ENCODE data around the gene TEPSIN.
"Not testable (repeated sequence)": the region's sequence is repeated elsewhere in the genome, so short reads cannot be mapped to it uniquely, and the experiment has no call there.

The TEPSIN gene

DNA sequence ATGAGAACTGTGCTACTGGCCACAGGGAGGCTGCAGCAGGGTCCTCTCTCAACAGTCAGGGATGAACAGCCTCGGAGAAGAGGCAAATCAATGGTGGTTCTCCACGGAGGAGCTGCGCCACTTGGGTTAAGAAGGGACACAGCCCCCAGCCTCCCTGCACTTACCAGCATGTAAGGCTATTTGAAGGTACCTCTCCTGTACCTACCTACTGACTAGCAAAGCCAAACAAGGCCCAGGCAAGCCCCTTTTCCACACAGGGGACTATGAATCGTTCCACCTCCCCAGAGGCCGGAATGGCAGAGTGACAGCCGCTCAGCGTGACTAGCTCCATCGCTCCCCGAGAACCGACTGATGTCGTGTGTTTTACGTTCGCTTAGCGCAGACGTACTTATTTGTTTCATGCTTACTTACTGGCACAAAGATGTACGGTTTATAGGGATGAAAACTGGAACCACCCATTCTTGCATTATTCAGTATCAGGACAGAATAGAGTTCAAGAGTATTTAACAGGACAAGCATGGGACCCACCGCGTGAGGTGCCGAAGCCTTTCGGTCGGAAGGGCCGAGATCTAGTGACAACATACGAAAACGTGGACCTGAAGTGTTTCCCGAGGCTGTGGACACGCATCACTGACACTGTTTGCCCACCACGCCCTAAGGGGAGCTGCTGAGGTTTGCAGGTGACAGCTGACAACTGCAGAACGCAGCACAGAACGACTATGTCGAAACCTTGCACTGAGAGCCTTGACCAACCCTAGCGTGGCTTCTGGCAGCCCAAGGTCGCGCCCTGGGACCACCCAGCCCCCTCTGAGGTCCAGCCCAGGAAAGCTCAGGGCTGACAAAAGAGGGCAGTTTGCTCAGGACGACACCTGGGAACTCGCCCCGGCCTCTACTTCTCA lies 1.0 kb downstream of the TEPSIN start:
- DNase-seq: no peak

DNA sequence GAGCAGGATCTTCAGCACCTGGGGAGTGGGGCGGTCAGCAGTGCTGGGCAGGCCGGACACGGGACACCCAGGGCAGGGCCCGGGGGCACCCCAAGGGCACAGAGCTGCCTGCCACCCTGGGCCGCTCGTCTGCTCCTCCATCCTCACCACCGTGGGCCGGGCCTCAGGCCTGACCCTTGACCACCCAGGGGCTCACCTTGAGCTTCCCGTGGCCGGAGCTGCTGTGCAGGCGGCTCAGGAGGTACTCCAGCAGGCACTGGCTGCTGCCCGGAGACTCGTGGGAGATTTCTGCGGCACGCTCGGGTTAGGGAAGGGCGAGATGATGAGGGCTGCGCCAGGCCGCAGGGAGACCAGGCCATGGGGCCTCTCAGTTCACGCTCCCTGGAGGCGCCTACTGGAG lies 2.1 kb downstream of the TEPSIN start:
- no peak for DNase-seq

DNA sequence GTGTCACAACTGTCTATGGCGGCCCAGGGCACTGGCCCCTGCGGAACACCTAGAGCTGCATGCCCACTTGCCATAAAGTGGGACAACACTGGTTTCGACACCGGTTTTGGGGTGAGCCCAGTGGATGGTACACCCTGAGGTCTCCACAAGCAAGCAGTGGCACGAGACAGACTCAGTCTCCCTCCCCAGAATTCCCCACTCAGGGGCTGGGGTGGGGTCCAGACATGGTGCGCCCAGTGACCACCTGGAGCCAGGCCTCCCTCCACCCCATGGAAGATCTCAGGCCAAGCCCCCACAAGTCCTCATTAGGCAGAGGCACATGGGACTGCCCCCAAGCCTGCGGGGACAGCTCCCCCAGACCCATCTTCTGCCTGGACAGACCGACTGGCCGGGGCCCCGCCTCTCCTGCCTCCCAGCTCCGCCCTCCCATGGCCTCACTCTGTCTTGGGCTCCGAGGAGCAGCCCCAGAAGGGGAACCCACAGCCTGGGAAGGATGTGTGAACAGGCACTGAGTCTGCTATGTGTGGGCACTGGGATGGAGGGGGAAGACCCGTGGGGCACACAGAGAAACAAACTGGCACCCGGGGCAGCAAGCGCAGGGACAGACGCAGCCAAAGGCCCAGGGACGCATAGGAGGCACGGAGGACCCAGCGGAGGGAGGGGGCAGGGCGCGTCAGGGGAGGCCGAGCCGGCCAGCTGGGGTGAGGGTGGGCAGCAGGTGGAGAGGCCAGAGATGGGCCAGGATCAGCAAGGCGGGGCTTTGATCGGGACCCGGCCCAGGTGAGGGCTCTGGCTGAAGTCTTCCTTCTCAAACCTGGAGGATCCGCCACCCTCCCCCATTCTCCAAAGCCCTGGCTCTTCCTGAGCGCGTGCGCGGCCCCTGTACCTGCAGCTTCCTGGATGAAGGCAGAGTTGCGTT lies 2.8 kb downstream of the TEPSIN start:
- no peak for DNase-seq

DNA sequence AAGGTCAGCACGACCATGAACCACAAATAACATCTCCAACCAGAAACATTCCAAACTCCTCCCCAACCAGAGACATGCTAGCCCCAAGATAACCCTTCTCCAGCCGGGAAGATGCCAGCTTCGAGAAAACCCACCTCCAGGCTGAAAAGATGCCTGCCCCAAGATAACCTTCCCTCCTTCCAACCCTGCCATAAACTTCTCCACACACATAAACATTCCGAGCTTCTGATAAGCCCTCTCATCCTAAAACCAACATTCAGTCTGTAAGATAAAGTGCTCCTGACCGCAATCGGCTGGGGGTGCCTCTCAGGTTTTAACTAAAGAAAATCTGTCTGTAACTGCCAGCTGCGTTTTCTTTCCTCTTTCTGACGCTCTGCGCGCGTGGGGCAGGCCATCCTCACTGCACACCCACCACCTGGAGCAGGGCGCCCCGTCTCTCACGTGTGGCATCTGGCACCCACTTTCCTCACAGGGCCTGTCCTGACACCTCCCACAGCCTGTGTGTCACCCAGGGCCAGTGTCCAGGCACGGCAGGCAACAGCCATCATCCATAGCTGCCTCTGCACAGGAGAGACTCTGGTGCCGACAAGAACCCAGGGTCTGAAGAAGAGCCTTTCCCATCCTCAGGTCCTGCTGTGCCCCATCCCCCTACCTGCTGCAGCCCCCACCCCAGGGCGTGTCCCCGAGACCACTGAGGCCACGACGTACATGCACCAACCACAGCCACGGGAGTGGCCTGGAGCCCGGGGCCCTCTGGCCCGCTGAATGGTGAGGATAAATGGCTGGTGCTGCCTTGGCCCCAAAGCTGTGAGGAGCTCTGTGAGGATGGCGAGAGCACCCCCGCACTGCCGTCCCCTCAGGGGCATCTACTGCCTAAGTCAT lies 3.7 kb downstream of the TEPSIN start:
- no peak for DNase-seq

- no peak for DNase-seq
These were observed 4.4 kb downstream of the TEPSIN start for GRCh38 chr17:81234506-81234855.

- DNase-seq: no peak
These were observed 4.9 kb downstream of the TEPSIN start for GRCh38 chr17:81233811-81234505.

DNA sequence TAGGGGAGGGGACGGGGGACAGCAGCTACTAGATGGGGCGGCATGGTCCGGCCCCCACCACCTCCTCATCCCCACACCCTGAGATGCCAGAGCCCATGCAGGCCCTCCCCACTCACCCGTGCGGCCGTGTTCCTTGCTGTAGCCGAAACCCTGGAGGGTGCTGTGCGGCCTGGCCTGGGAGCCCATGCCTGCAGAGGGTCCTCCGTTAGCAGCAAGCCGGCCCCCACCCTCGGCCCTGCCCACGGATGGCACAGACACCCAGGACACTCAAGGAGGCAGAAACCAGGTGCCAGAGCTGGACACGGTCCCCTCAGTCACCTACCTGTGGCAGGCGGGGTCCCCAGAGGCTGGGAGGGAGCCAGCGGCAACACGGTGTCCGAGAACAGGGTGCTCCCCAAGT lies 5.5 kb downstream of the TEPSIN start:
- DNase-seq: no peak

GRCh38 chr17:81232616-81233241 lies 6.1 kb downstream of the TEPSIN start:
- DNase-seq: no peak

- DNase-seq: no peak
These were observed 6.9 kb downstream of the TEPSIN start for GRCh38 chr17:81231766-81232581.

DNA sequence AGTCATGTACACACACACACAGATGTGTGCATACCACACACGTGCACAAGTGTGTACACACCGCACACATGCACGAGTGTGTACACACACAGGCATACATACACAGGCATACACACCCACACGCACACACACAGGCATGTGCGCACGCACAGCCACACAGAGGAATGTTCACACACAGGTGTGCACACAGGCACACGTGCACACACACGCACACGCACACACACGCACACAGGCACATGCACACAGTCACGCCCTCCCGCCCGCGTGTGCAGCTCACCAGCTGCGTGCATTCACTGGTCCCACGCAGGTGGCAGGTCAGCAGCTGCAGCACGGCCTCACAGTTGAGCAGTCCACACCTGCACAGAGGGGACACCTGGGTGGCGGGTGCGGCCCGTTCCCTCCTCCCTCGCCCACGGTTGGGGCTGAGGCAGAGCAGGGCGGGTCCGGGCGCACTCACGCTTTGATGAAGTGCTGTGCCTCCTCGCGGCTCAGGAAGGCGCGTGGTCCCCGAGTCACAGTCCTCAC lies 7.7 kb downstream of the TEPSIN start:
- DNase-seq: no peak

DNA sequence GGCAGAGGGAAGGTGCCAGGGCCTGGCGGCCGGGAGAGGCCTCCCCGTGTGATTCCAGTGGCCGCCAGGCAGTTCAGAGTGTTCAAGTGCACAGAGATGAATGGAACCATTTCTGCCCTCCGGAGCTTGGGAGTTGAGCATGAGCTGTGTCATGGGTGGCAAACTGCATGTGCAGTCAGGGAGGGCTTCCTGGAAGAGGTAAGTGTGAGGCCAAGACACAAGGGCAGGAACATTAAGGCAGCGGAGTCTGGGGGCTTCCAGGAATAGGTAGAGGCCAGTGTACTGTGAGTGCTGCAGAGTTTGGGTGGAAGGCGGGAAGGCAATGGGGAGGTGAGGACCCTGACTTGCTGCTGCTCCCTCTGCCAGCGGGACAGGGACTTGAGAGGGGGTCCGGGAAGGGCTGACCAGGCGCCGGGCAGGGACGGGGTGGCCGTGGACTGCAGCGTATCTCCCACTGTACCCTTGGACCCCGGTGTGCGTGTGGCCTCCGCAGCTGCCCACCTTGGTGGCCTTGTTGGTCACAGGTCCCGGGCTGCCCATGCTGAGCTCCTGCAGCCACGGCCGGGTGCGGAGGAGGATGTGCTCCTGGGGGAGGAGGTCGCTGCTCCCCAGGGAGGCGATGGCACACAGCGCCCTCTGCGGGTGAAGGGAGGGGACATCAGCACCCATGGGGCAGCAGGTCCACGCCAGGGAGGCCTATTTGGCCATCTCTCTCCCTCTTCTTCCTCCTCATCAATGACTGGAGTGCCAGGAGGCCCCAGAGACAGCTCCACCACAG lies 8.6 kb downstream of the TEPSIN start:
- no peak for DNase-seq

GRCh38 chr17:81229666-81229920 lies 9.3 kb downstream of the TEPSIN start:
- no peak for DNase-seq

GRCh38 chr17:81228834-81229665 lies 9.8 kb downstream of the TEPSIN start:
- DNase-seq: no peak

DNA sequence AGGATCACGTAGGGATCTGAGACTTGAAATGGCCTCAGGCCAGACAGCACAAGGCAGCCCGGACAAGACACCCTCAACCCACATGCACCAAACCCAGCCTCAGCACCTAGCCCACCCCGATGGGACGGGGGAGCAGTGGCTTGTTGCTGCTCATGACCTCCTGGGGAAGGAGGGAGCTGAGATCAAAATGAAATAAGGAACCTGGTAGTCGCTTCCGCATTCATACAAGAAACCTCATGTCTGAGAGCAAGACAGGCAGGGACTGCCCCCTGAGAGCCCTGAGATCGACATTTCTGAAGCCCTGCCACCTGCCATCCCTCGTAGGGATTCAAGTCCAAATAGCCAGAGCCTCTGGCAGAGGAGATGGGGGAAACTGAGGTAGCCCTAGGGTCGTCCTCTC lies 10.4 kb downstream of the TEPSIN start:
- no peak for DNase-seq

DNA sequence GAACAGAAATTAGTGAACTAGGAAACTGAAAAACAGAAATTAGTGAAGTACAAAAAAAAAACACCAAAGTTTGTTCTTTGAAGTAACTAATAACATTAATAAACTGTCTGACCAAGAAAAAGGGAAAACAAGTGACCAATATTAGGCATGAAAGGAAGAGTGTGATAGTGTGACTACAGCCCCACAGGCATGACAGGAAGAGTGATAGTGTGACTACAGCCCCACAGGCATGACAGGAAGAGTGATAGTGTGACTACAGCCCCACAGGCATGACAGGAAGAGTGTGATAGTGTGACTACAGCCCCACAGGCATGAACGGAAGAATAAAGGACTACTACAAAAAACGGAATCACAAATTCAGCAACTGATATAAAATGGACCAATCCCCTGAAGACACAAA lies 11.2 kb downstream of the TEPSIN start:
- DNase-seq: not testable (repeated sequence)

- DNase-seq: peak in 5 of 56 donors; percentile 6 to 36 (median 15)
These were observed 15.1 kb downstream of the TEPSIN start for GRCh38 chr17:81223762-81224130.

GRCh38 chr17:81222906-81223761 lies 15.7 kb downstream of the TEPSIN start, which contains the start of gene CEP131:
TSS of gene CEP131 (minus strand) at chr17:81222965. CDS start at chr17:81220056, 2,909 bp downstream.
- DNase-seq: peak; percentile 81 to 99 (median 97)
